Measurements from ENCODE around the gene UCHL1. TPM values are rescaled to one million over a fixed set of nuclear protein-coding genes. Genes with fewer than 3 reads are reported as not detected.

Gene UCHL1
- total and polyA plus RNA-seq, 10 of the 15 experiments (the other 5 are each of a cell fraction or from before 2014, with no cell fraction given), result 0.29 to 178 (median 125) TPM

- BruUV-seq (replicated peaks), result no TSS peak
- no peak overlapping the region for H3K4me3 ChIP-seq
- ATAC-seq, result no peak
- no peak overlapping the region for H3K27ac ChIP-seq (ENCODE audit: control insufficient read depth, insufficient read depth)
- peaks cover 2% of the 10 kb centered on the region; the same call in 1 of the 2 replicates for H4K20me1 ChIP-seq (ENCODE audit: control insufficient read depth, insufficient read depth)
- intact Hi-C loops (cut with micrococcal nuclease; ENCODE audit: unreplicated experiment), result loop anchor here (10.0 kb wide), 1 partner anchor 480 kb away; no protein-coding TSS in a partner anchor
- H3K4me2 ChIP-seq (ENCODE audit: control insufficient read depth, insufficient read depth), result 0 out of 2 replicates have a peak overlapping the region, but pooled peaks have one; percentile 14
- ChIA-PET SMC1A (ENCODE audit: uncharacterized antibody, unreplicated experiment) (interaction anchor here (0.7 to 18.1 kb wide), 8 partner anchors 38 to 290 kb away, joined by 3 to 362 read pairs (median 4); no protein-coding TSS in a partner anchor), CTCF (interaction anchor here (0.8 to 18.7 kb wide), 13 partner anchors 8 to 288 kb away, joined by 3 to 567 read pairs (median 5); no protein-coding TSS in a partner anchor), RAD21 (ENCODE audit: unreplicated experiment) (interaction anchor here (1.3 to 11.9 kb wide), 5 partner anchors 10 to 287 kb away, joined by 3 to 262 read pairs (median 7); no protein-coding TSS in a partner anchor), POLR2A (interaction anchor here (2.0 kb wide), 1 partner anchor 239 kb away, joined by 6 read pairs; no protein-coding TSS in a partner anchor)
- H3K4me1 ChIP-seq (ENCODE audit: control insufficient read depth, insufficient read depth, low read length), result no peaks in the 10 kb centered on the region; the same call in 1 of the 2 replicates
- in situ Hi-C loops (cut with MboI), result loop anchor here (5.0 to 10.0 kb wide), 3 partner anchors 238 to 480 kb away; no protein-coding TSS in a partner anchor
- H3K9me3 ChIP-seq (replicated peaks; ENCODE audit: control insufficient read depth, insufficient read depth, low read length), result no peaks in the 10 kb centered on the region
- no peak for FAIRE-seq
- no peaks in the 10 kb centered on the region for H3K27me3 ChIP-seq (replicated peaks in 1 of 2; ENCODE audit: control insufficient read depth in 2 of 2, insufficient read depth in 2 of 2, low read length in 1 of 2)
- no peaks in the 10 kb centered on the region for H3K36me3 ChIP-seq (ENCODE audit: control insufficient read depth in 2 of 2, insufficient read depth in 2 of 2, low read length in 1 of 2)
- no peak overlapping the region for H2AFZ ChIP-seq (ENCODE audit: control insufficient read depth, low read depth, low read length)
- H3K79me2 ChIP-seq (ENCODE audit: control insufficient read depth, insufficient read depth, low read length), result peaks cover 31% of the 10 kb centered on the region
- WGBS (ENCODE audit: insufficient coverage, insufficient replicate concordance, low lambda C conversion rate, missing lambda C conversion rate), result 47% methylated on average over 9 of the region's 9 CpGs
- DNase-seq (ENCODE audit: low read depth, low spot score), result no peak
- H3K9ac ChIP-seq (ENCODE audit: control insufficient read depth, insufficient read depth, low read length), result no peak overlapping the region
- no peak for TF ChIP-seq BCL11A (IDR thresholded peaks at IDR 0.05; ENCODE audit: low read depth, low read length)
- no peak for TF ChIP-seq KAT2A (conservative IDR thresholded peaks at IDR 0.05; ENCODE audit: control insufficient read depth, low read depth, low read length)
- TF ChIP-seq IKZF2 (IDR thresholded peaks at IDR 0.05), result no peak
- TF ChIP-seq NR2C1 (IDR thresholded peaks at IDR 0.05), result no peak
- no peak for TF ChIP-seq ETV6 (conservative IDR thresholded peaks at IDR 0.05 in 1 of 2, IDR thresholded peaks at IDR 0.05 in 1 of 2; ENCODE audit: borderline replicate concordance in 1 of 2, low read depth in 1 of 2)
- no peak for TF ChIP-seq FOS (IDR thresholded peaks at IDR 0.05; ENCODE audit: borderline replicate concordance, extremely low read depth, insufficient read length)
- TF ChIP-seq POLR2A (IDR thresholded peaks at IDR 0.05; ENCODE audit: low read depth, low read length), result no peak
- no peak for TF ChIP-seq SUZ12 (IDR thresholded peaks at IDR 0.05; ENCODE audit: unreplicated experiment)
- no peak for TF ChIP-seq WRNIP1 (IDR thresholded peaks at IDR 0.05; ENCODE audit: borderline replicate concordance, low read depth, low read length)
- TF ChIP-seq E2F4 (IDR thresholded peaks at IDR 0.05; ENCODE audit: low read depth, low read length), result no peak
- TF ChIP-seq PRDM15 (CRISPR knock-in tag; IDR thresholded peaks at IDR 0.05), result no peak
- no peak for TF ChIP-seq EP300 (IDR thresholded peaks at IDR 0.05; ENCODE audit: borderline replicate concordance in 1 of 2, control insufficient read depth in 1 of 2, low read depth in 2 of 2, low read length in 2 of 2)
- no peak for TF ChIP-seq LARP7 (IDR thresholded peaks at IDR 0.05)
- TF ChIP-seq ZNF687 (IDR thresholded peaks at IDR 0.05), result no peak
- no peak for TF ChIP-seq CREM (IDR thresholded peaks at IDR 0.05; ENCODE audit: low read depth)
These were observed 41.6 kb upstream of the UCHL1 start for GRCh38 chr4:41215155-41215554.

Data from GM12878 (cell line).